NCI-H345 (cell line): Measurements from ENCODE around the gene ISCA2.
"Not testable (repeated sequence)": the region's sequence is repeated elsewhere in the genome, so short reads cannot be mapped to it uniquely, and the experiment has no call there.

ENCODE experiments used
- DNase-seq: peaks from one replicate; lab custom pipeline; 2025; lab: John Stamatoyannopoulos, UW

The ISCA2 gene

GRCh38 chr14:74528886-74529285 is 35.3 kb downstream of the ISCA2 start:
- no peak for DNase-seq

- no peak for DNase-seq
These were observed 37.4 kb downstream of the ISCA2 start for GRCh38 chr14:74531006-74531405.

- DNase-seq = no peak
These were observed 37.9 kb downstream of the ISCA2 start for GRCh38 chr14:74531467-74531866.

- DNase-seq = no peak
These were observed 38.7 kb downstream of the ISCA2 start for GRCh38 chr14:74532246-74532645.

- no peak for DNase-seq
These were observed 40.0 kb downstream of the ISCA2 start for GRCh38 chr14:74533576-74533975.

GRCh38 chr14:74535756-74536325 is 42.3 kb downstream of the ISCA2 start:
- DNase-seq = no peak

GRCh38 chr14:74536336-74536735 is 42.8 kb downstream of the ISCA2 start:
- DNase-seq = not testable (repeated sequence)

GRCh38 chr14:74538411-74539391 is 45.1 kb downstream of the ISCA2 start:
- DNase-seq = no peak

- no peak for DNase-seq
These were observed 45.9 kb downstream of the ISCA2 start for GRCh38 chr14:74539503-74539902.

- no peak for DNase-seq
These were observed 47.7 kb downstream of the ISCA2 start for GRCh38 chr14:74541225-74541624.

GRCh38 chr14:74542056-74542685 is 48.6 kb downstream of the ISCA2 start:
- DNase-seq = no peak

- DNase-seq = no peak
These were observed 50.3 kb downstream of the ISCA2 start for GRCh38 chr14:74543771-74544438.

- no peak for DNase-seq
These were observed 51.8 kb downstream of the ISCA2 start for GRCh38 chr14:74545386-74545785.

GRCh38 chr14:74546416-74546815 is 52.9 kb downstream of the ISCA2 start:
- DNase-seq = no peak
